SK-N-MC (cell line): ENCODE measurements around the gene DGKE.

ENCODE experiments used
- FOXP2 ChIP-seq: optimal IDR thresholded peaks from 2 replicates; pipeline ENCODE3; 2011; ENCODE audit warnings: mild to moderate bottlenecking, moderate library complexity; ENCODE audit not compliant: insufficient read depth; ENCODE audit errors: extremely low read length, control extremely low read depth
- POLR2AphosphoS5 ChIP-seq: IDR thresholded peaks from 2 replicates; pipeline ENCODE4 v1.6.1; 2012; ENCODE audit warnings: mild to moderate bottlenecking, low read depth, low read length, borderline replicate concordance

DNA sequence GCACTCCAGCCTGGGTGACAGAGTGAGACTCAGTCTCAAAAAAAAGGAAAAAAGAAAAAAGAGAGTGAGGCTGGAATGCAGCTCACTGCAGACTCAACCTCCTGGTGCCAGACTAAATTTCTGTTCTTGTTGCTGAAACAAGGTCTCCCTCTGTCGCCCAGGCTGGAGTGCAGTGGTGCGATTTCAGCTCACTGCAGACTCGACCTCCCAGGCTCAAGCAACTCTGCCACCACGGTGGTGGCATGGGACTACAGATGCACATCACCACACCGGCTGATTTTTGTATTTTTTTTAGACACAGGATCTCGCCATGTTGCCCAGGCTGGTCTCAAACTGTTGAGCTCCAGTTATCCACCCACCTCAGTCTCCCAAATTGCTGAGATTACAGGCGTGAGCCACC is 45.3 kb downstream of the DGKE start:
- TF ChIP-seq POLR2AphosphoS5 (no peak), FOXP2 (no peak)
